ENCODE measurements around the gene ARL8A. TPM values are rescaled to one million over a fixed set of nuclear protein-coding genes. Genes with fewer than 3 reads are reported as not detected.

The ARL8A gene
- total RNA-seq, 1 donor from 2014 or later, result 75.8 TPM

DNA sequence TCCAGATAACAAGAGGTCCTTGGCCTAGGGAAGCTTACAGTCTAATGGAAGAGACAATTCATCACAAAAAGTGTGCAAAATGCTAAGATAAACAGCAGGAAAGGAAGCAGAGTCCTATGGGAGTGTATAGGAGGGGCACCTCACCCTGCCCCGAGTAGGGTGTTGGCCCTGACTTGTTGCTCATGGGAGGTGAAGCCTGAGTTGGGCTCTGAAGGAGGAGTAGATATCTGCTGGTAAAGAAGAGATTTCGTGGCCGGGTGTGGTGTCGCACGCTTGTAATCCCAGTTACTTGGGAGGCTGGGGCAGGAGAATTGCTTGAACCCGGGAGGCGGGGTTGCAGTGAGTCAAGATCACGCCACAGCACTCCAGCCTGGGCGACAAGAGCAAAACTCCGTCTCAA lies 40.5 kb downstream of the ARL8A start:
- no peak overlapping the region for H3K4me3 Mint-ChIP-seq (ENCODE audit: unreplicated experiment)

DNA sequence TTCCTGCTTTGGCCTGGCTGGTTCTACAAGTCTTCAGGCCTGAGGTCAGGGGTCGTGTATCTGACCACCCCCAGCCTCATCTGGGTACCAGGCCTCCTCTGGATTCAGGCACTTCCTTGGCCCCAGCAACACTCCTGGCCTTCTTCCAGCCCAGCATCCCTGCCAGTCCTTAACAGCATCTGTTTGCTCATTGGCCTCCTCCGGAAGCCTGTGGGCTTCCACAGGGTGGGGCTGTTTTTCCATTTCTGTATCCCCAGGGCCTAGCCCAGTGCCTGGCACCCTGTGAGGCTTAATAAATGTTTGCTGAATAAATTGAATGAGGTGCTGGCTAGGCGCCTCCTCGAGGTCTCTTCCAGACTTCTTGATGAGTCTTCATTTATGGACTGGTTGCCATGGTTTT lies 43.4 kb downstream of the ARL8A start:
- H3K36me3 Mint-ChIP-seq (ENCODE audit: unreplicated experiment), result no peaks in the 10 kb centered on the region
- H3K27me3 Mint-ChIP-seq (ENCODE audit: unreplicated experiment), result no peaks in the 10 kb centered on the region
- no peak overlapping the region for H3K27ac Mint-ChIP-seq (ENCODE audit: unreplicated experiment)
- no peak overlapping the region for H3K4me3 Mint-ChIP-seq (ENCODE audit: unreplicated experiment)
- TF ChIP-seq, protein P1, sequence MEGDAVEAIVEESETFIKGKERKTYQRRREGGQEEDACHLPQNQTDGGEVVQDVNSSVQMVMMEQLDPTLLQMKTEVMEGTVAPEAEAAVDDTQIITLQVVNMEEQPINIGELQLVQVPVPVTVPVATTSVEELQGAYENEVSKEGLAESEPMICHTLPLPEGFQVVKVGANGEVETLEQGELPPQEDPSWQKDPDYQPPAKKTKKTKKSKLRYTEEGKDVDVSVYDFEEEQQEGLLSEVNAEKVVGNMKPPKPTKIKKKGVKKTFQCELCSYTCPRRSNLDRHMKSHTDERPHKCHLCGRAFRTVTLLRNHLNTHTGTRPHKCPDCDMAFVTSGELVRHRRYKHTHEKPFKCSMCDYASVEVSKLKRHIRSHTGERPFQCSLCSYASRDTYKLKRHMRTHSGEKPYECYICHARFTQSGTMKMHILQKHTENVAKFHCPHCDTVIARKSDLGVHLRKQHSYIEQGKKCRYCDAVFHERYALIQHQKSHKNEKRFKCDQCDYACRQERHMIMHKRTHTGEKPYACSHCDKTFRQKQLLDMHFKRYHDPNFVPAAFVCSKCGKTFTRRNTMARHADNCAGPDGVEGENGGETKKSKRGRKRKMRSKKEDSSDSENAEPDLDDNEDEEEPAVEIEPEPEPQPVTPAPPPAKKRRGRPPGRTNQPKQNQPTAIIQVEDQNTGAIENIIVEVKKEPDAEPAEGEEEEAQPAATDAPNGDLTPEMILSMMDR (IDR thresholded peaks at IDR 0.05), result no peak
- peaks cover 21% of the 10 kb centered on the region for H3K4me1 Mint-ChIP-seq (ENCODE audit: unreplicated experiment)
- no peaks in the 10 kb centered on the region for H3K9me3 Mint-ChIP-seq (ENCODE audit: unreplicated experiment)
- DNase-seq (ENCODE audit: extremely low spot score, unreplicated experiment), result no peak

More for the DNA sequence above, 40.5 kb downstream of the ARL8A start:
- H3K4me1 Mint-ChIP-seq (ENCODE audit: unreplicated experiment), result peaks cover 37% of the 10 kb centered on the region
- no peaks in the 10 kb centered on the region for H3K9me3 Mint-ChIP-seq (ENCODE audit: unreplicated experiment)
- no peak overlapping the region for H3K27ac Mint-ChIP-seq (ENCODE audit: unreplicated experiment)
- TF ChIP-seq, protein P1 (IDR thresholded peaks at IDR 0.05), result no peak
- no peak for DNase-seq (ENCODE audit: extremely low spot score, unreplicated experiment)
- no peaks in the 10 kb centered on the region for H3K36me3 Mint-ChIP-seq (ENCODE audit: unreplicated experiment)
- no peaks in the 10 kb centered on the region for H3K27me3 Mint-ChIP-seq (ENCODE audit: unreplicated experiment)

DNA sequence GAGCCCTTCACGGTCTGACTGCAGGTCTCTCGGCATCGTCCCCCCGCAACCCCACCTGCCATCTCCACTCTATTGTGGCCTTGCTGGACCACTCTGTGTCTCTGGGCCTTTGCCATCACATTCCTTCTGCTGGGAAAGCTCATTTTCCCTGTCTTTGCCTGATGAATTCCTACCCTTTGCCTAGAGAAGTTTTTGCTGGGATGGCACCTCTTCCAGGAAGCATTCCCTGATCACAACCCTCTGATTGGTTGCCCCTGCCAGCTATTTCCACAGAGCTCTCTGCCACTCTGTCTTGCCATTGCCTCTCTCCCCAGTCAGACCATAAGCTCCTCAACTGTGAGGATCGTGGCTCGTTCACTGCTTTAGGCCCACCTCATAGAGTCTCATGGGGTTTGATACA lies 50.7 kb downstream of the ARL8A start:
- H3K4me3 Mint-ChIP-seq (ENCODE audit: unreplicated experiment), result no peak overlapping the region
- H3K27me3 Mint-ChIP-seq (ENCODE audit: unreplicated experiment), result peaks cover 18% of the 10 kb centered on the region
- no peaks in the 10 kb centered on the region for H3K4me1 Mint-ChIP-seq (ENCODE audit: unreplicated experiment)
- no peak for DNase-seq (ENCODE audit: extremely low spot score, unreplicated experiment)
- TF ChIP-seq, protein P1 (IDR thresholded peaks at IDR 0.05), result no peak
- H3K9me3 Mint-ChIP-seq (ENCODE audit: unreplicated experiment), result no peaks in the 10 kb centered on the region
- H3K27ac Mint-ChIP-seq (ENCODE audit: unreplicated experiment), result no peak overlapping the region
- H3K36me3 Mint-ChIP-seq (ENCODE audit: unreplicated experiment), result no peaks in the 10 kb centered on the region

DNA sequence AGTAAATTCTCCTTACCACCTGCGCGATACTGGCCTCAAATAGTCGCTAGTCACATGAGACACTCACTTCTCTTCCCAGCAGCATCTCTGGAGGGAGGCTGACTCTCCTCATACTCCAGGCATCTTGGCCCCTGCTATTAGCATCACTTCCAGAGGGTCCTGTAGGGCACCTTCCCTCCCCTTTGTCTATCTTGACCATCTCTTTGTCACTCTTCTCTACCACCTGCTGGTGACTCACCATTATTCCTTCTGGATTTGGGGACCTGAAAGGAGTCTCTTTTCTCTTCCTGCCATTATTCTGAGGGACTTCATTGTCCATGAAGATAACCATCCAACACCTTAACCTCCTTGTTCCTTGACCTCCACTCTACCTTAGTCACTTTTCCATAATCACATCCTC lies 53.5 kb downstream of the ARL8A start:
- H3K36me3 Mint-ChIP-seq (ENCODE audit: unreplicated experiment), result no peaks in the 10 kb centered on the region
- peaks cover 21% of the 10 kb centered on the region for H3K27me3 Mint-ChIP-seq (ENCODE audit: unreplicated experiment)
- no peak for DNase-seq (ENCODE audit: extremely low spot score, unreplicated experiment)
- no peaks in the 10 kb centered on the region for H3K9me3 Mint-ChIP-seq (ENCODE audit: unreplicated experiment)
- H3K27ac Mint-ChIP-seq (ENCODE audit: unreplicated experiment), result no peak overlapping the region
- no peak overlapping the region for H3K4me3 Mint-ChIP-seq (ENCODE audit: unreplicated experiment)
- TF ChIP-seq, protein P1 (IDR thresholded peaks at IDR 0.05), result no peak
- H3K4me1 Mint-ChIP-seq (ENCODE audit: unreplicated experiment), result peaks cover 5% of the 10 kb centered on the region

DNA sequence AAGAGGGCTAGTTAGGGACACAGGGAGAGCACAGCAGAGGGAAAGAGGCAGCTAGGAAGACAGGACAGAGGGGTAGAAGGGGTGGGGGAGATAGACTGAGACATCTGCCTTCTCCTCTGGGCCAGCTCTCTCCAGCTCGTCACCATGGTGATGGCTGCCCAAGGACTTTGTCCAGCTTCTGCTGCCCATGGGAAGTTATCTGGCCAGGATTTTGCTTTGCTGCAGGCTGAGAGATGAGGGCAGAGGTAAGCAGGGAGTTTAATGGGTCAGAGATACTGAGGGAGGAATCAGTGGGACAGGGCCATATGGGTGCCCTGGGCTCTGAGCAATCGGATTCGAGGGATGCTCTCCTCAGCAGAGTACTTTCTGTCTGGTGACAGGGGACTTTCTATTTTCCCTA lies 56.3 kb downstream of the ARL8A start:
- Mint-ChIP-seq H3K27me3 (ENCODE audit: unreplicated experiment) (peaks cover 21% of the 10 kb centered on the region), H3K4me1 (ENCODE audit: unreplicated experiment) (peaks cover 8% of the 10 kb centered on the region), H3K4me3 (ENCODE audit: unreplicated experiment) (no peak overlapping the region), H3K9me3 (ENCODE audit: unreplicated experiment) (no peaks in the 10 kb centered on the region), H3K36me3 (ENCODE audit: unreplicated experiment) (no peaks in the 10 kb centered on the region), H3K27ac (ENCODE audit: unreplicated experiment) (no peak overlapping the region)
- DNase-seq (ENCODE audit: extremely low spot score, unreplicated experiment), result no peak
- TF ChIP-seq, protein P1 (IDR thresholded peaks at IDR 0.05), result no peak

Measured in osteocyte (in vitro differentiated cells).